ENCODE data around the gene ABCA2. TPM values are rescaled to one million over a fixed set of nuclear protein-coding genes. Genes with fewer than 3 reads are reported as not detected.
"Not testable (repeated sequence)": the region's sequence is repeated elsewhere in the genome, so short reads cannot be mapped to it uniquely, and the experiment has no call there.

ABCA2 gene
- total RNA-seq, 1 donor from 2014 or later, result 62.4 TPM

DNA sequence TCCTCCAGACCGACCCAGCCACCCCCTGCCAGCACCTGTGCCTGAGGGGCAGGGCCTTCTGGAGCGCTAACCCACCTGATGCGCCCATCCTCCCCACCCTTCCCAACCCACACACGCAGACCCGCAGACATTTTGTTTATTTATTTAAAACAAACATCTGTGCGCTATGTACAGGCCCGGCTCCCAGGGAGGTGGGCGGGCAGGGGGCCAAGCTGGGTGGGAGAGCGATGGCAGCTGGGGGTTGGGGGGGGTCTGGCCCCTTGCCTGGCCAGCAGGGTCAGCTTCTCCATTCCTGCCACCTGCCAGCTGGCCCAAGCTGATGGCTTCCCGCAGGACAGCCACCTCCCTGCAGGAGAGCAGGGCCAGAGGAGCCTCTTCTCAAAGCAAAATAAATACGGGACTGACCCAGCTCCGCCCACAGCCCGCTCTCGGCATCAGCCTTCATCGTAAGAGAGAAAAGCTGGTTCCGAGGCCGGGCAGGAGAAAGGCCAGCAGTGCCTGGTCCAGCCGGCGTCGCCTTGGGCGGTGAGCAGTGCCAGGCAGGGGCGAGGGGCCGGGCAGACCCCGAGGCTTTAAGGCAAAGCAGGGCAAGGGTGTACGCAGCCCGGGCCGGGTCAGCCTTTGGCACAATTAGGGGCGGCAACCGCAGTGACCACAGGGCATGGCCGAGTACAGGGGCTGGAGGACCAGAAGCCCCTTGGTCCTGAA, 20.8 kb downstream of the ABCA2 start:
- Mint-ChIP-seq H3K4me1 (ENCODE audit: low read depth) (no peaks in the 10 kb centered on the region), H3K4me3 (ENCODE audit: unreplicated experiment) (no peak overlapping the region), H3K36me3 (ENCODE audit: low read depth) (peaks cover 4% of the 10 kb centered on the region), H3K9me3 (ENCODE audit: low read depth) (peaks cover 4% of the 10 kb centered on the region), H3K27ac (ENCODE audit: unreplicated experiment) (no peak overlapping the region), H3K27me3 (ENCODE audit: low read depth) (no peaks in the 10 kb centered on the region)
- no peak for DNase-seq (ENCODE audit: low spot score)
- TF ChIP-seq, protein P1, sequence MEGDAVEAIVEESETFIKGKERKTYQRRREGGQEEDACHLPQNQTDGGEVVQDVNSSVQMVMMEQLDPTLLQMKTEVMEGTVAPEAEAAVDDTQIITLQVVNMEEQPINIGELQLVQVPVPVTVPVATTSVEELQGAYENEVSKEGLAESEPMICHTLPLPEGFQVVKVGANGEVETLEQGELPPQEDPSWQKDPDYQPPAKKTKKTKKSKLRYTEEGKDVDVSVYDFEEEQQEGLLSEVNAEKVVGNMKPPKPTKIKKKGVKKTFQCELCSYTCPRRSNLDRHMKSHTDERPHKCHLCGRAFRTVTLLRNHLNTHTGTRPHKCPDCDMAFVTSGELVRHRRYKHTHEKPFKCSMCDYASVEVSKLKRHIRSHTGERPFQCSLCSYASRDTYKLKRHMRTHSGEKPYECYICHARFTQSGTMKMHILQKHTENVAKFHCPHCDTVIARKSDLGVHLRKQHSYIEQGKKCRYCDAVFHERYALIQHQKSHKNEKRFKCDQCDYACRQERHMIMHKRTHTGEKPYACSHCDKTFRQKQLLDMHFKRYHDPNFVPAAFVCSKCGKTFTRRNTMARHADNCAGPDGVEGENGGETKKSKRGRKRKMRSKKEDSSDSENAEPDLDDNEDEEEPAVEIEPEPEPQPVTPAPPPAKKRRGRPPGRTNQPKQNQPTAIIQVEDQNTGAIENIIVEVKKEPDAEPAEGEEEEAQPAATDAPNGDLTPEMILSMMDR (IDR thresholded peaks at IDR 0.05), result no peak

DNA sequence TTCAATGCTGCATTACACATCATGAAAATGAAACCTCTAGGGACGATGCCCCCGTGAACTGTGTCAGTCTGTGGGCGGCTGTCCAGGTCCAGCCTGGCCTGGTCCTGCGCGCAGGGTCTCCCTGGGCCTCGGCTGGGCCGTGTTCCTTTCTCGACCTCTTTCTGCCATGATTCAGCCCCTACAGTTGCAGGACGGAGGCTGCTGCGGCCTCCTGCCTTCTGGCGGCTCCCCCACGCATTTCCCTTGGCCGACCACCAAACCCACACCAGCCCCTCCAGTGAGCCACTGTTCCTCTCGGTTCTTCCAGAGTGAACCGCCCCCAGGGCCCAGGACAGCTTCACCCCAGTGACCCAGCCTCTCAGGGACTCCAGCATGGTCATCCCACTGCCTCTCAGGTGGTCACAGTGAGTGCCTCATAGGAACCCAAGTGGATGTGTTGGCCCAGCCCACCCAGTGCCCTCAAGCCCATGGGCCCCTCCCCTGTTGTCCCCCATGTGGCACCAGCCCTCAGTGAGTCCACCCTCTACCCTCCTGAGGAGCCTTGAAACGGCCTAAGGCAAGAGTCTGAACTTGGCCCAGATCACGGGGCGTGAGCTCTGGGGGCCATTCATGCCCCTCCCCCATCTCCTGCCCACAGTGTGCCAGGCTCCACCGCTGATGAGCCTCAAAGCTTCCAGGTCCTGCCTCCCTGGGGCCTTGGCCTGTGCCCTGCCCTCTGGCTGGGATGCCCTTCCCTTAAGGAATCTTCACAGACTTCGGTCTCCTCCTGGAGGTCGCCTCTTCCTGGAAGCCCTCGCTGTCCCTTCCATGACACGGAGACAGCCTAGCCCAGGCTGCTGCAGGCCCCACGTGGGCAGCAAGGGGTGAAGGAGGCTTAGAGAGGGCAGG, 21.7 kb downstream of the ABCA2 start:
- H3K4me3 Mint-ChIP-seq (ENCODE audit: unreplicated experiment), result no peak overlapping the region
- H3K36me3 Mint-ChIP-seq (ENCODE audit: low read depth), result peaks cover under 1% of the 10 kb centered on the region
- TF ChIP-seq, protein P1 (IDR thresholded peaks at IDR 0.05), result no peak
- H3K9me3 Mint-ChIP-seq (ENCODE audit: low read depth), result peaks cover 4% of the 10 kb centered on the region
- no peaks in the 10 kb centered on the region for H3K27me3 Mint-ChIP-seq (ENCODE audit: low read depth)
- no peak overlapping the region for H3K27ac Mint-ChIP-seq (ENCODE audit: unreplicated experiment)
- DNase-seq (ENCODE audit: low spot score), result no peak
- no peaks in the 10 kb centered on the region for H3K4me1 Mint-ChIP-seq (ENCODE audit: low read depth)

DNA sequence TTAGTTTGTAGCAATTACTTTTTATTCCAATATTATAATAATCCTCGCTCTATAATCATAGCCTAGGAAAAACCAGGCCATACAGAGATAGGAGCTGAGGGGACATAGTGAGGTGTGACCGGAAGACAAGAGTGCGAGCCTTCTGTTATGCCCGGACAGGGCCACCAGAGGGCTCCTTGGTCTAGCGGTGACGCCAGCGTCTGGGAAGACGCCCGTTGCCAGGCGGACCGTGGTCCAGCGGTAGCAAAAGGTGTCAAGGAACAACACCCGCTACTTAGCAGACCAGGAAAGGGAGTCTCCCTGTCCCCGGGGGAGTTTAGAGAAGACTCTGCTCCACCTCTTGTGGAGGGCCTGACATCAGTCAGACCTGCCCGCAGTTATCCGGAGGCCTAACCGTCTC, 23.8 kb downstream of the ABCA2 start:
- TF ChIP-seq, protein P1 (IDR thresholded peaks at IDR 0.05), result peak; percentile 75
- not testable (repeated sequence) for H3K27me3 Mint-ChIP-seq (ENCODE audit: low read depth); H3K36me3 Mint-ChIP-seq (ENCODE audit: low read depth); H3K27ac Mint-ChIP-seq (ENCODE audit: unreplicated experiment); DNase-seq (ENCODE audit: low spot score); H3K4me3 Mint-ChIP-seq (ENCODE audit: unreplicated experiment); H3K9me3 Mint-ChIP-seq (ENCODE audit: low read depth)
- peaks cover 15% of the 10 kb centered on the region for H3K4me1 Mint-ChIP-seq (ENCODE audit: low read depth)

DNA sequence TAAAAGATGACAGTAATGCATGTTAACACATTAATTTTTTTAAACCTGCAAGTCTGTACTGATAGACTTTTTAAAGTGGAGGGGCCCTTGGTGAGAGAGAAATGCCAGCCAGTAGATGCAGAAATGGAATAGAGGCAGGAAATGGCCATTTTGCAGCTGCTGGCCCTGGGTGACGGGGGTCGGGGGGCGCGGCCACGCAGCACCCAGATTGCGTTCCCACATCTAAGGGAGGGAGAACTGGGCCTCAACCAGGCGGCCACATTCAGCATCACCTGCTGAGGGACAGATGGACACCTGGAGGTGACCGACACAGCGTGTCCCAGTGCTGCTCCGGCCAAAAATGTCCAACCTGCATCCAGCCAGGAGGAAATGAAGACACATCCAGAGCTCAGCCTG, 25.4 kb downstream of the ABCA2 start:
- H3K27me3 Mint-ChIP-seq (ENCODE audit: low read depth), result no peaks in the 10 kb centered on the region
- peaks cover 4% of the 10 kb centered on the region for H3K9me3 Mint-ChIP-seq (ENCODE audit: low read depth)
- H3K4me3 Mint-ChIP-seq (ENCODE audit: unreplicated experiment), result no peak overlapping the region
- no peaks in the 10 kb centered on the region for H3K36me3 Mint-ChIP-seq (ENCODE audit: low read depth)
- H3K27ac Mint-ChIP-seq (ENCODE audit: unreplicated experiment), result no peak overlapping the region
- TF ChIP-seq, protein P1 (IDR thresholded peaks at IDR 0.05), result no peak
- DNase-seq (ENCODE audit: low spot score), result no peak
- H3K4me1 Mint-ChIP-seq (ENCODE audit: low read depth), result peaks cover 31% of the 10 kb centered on the region

DNA sequence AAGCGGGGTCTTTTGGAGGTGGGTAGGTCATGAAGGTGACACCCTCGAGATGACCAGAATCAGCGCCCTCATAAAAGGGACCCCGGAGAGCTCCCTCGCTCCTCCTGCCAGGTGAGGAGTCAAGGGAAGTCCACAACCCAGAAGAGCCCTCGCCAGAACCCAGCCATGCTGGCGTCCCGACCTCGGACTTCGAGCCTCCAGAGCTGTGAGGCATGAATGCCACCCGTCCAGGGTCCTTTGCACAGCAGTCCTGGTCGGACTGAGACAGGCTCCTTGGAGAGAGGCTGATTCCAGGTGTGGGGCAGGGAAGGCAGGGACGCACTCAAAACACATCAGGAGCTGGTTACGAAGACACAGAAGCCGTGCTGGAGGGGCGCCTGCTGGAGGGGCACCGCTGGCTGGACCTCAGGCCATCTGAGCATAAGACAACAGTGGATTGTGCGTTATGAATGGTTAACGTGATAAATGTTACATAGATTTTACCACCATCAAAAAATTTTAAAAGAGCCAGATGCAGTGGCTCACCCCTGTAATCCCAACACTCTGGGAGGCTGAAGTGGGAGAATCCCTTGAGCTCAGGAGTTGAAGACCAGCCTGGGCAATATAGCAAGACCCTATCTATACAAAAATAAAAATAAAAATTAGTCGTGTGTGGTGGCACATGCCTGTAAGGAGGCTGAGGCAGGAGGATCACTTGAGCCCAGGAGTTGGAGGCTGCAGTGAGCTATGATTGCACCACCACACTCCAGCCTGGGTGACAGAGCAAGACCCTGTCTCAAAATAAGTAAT, 26.0 kb downstream of the ABCA2 start:
- TF ChIP-seq, protein P1 (IDR thresholded peaks at IDR 0.05), result no peak
- Mint-ChIP-seq H3K9me3 (ENCODE audit: low read depth) (peaks cover 4% of the 10 kb centered on the region), H3K4me3 (ENCODE audit: unreplicated experiment) (no peak overlapping the region), H3K4me1 (ENCODE audit: low read depth) (peaks cover 36% of the 10 kb centered on the region), H3K27me3 (ENCODE audit: low read depth) (no peaks in the 10 kb centered on the region), H3K27ac (ENCODE audit: unreplicated experiment) (no peak overlapping the region), H3K36me3 (ENCODE audit: low read depth) (no peaks in the 10 kb centered on the region)
- DNase-seq (ENCODE audit: low spot score), result no peak

Measured in chondrocyte (in vitro differentiated cells).